GM23248 (cell line): ENCODE results near the gene HUS1B.

ENCODE experiments used
- EZH2 ChIP-seq: fragments of 200-600 bp; sonication (generic); IDR thresholded peaks from 2 replicates; pipeline ENCODE4 v1.6.1; 2018; ENCODE audit warnings: antibody characterized with exemption, mild to moderate bottlenecking; ENCODE audit not compliant: insufficient read depth, poor library complexity, severe bottlenecking
- EZH2phosphoT487 ChIP-seq: fragments of 200-600 bp; sonication (generic); IDR thresholded peaks from 2 replicates; pipeline ENCODE4 v1.6.1; 2018; ENCODE audit warnings: antibody characterized with exemption, moderate library complexity, mild to moderate bottlenecking, low read depth; ENCODE audit not compliant: insufficient read depth

GRCh38 chr6:654136-654535, 2.8 kb downstream of the HUS1B start:
- TF ChIP-seq EZH2 (no peak), EZH2phosphoT487 (no peak)
